GM21515 (cell line): ENCODE measurements around the gene STING1.
"Not testable (repeated sequence)": the region's sequence is repeated elsewhere in the genome, so short reads cannot be mapped to it uniquely, and the experiment has no call there.

ENCODE experiments used
- ATAC-seq: cut with Tn5 transposase; IDR thresholded peaks from one replicate; pipeline ENCODE4 v1.9.1; 2021; ENCODE audit not compliant: unreplicated experiment

STING1 gene

DNA sequence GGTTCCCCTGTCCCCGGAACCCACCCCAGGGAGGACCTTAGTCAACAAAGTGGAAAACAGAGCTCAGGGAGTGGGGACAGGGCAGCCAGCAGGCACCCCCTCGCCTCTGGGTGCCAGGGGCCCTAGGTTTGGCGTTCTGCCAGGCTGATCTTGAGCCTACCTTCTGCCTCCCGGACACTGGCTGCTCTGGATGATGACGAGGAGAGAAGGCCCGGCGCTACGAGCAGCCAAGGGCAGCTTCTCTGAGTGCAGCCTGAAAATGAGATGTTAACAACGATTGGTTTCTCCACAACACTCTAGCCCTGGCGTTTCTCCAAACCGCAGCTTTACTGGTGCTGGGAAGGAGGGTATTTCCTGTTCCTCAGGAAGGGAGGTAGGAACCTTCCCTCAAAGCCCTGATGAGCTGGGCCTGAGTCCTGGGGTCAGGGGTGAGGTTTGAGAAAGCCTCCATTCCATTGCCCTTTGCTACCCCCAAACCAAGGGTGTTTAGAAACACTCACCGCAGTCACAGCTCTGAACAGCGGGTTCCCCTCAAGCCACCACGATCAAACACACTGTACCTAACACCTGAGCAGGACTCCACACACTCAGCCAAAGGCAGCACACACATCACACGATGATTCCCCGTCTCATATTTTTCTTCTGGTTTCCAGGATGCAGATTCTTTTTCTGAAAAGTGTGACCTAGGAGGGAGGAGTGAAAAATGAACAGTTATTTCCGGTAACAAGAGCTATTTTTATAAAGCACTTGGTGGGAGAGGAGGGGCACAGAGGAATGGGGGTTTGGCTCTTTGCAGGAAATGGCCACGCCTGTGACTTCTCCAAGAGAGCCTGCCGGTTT, at the start of gene STING1:
Gene STING1 (minus strand): TSS at position 709 of the 840 bp plus-strand sequence. CDS start 1,054 bp downstream, outside the sequence.
- ATAC-seq = peak; percentile 44

DNA sequence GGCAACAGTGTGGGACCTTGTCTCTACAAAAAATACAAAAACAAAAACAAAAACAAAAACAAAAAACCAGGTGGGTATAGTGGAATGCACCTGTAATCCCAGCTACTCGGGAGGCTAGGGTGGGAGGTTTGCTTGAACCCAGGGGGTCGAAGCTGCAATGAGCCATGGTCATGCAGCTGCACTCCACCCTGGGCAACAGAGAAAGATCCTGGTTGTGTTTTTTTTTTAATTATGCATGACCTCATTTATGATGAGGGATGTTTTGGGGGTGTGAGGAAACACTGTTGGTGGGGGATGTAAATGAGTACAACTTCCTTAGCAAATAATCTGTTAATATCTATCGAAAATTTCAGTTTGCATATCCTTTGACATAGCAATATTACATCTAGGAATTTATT, 49.2 kb upstream of the STING1 start:
- ATAC-seq = no peak

DNA sequence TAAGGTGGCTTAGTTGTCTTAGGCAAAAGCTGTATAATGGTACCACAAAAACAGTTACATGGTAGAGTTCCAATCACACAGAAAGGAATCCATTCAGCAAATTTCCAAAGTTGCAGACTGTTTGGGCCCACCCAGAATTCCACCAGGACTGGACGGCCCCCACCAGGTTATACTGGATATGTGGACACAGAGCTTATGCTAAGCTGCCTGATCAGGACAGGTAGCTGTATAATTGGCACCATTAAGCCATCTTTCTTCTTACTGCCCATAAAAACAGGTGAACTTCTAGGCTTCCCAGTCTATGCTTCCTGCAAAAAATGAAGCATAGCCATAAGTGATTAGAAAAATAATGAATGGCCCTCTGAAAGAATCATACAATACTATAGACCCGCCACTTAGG, 47.5 kb upstream of the STING1 start:
- ATAC-seq = not testable (repeated sequence)

DNA sequence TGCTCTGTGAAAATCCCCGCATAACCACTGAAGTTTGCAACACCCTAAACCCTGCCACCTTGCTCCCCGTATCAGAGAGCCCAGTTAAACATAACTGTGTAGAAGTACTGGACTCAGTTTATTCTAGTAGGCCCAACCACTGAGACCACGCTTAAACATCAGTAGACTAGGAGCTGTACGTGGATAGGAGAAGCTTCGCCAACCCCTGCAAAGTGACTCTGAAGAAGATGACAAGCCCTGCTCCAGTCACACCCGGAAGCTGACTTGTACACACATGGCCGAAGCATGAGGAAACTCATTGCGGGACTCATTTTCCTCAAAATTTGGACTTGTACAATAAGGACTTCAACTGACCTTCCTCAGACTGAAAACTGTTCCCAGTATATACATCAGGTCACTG, 46.1 kb upstream of the STING1 start:
- ATAC-seq = not testable (repeated sequence)

DNA sequence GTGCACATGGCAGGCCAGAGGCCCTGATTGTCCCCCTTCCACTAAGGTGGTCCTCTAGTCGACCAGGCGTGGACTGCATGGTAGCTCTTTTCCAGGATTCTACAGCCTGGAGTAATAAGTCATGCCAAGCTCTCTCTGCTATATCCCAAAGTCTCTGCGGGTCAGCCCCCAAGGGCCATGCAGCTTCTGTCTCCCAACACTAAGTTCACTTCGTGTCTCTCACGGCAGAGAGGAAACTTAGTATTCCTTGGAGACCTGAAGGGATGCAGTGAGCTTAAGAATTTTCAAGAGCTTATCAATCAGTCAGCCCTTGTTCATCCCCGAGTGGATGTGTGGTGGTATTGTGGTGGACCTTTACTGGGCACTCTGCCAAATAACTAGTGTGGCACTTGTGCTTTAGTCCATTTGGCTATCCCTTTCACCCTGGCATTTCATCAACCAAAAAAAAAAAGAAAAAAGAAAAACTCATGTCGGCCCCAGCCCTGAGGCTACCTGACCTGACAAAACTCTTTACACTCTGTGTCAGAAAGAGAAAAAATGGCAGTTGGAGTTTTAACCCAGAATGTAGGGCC, 45.4 kb upstream of the STING1 start:
- not testable (repeated sequence) for ATAC-seq

DNA sequence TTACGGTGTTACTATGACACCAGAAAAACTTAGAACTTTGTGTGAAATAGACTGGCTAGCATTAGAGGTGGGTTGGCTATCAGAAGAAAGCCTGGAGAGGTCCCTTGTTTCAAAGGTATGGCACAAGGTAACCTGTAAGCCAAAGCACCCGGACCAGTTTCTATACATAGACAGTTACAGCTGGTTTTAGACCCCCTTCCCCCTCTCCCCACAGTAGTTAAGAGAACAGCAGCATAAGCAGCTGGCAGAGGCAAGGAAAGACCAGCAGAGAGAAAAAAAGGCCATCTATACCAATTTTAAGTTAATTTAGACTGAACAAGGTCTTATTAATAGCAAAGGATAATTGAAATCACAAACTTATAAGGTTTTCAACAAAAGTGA, 44.5 kb upstream of the STING1 start:
- ATAC-seq = not testable (repeated sequence)

DNA sequence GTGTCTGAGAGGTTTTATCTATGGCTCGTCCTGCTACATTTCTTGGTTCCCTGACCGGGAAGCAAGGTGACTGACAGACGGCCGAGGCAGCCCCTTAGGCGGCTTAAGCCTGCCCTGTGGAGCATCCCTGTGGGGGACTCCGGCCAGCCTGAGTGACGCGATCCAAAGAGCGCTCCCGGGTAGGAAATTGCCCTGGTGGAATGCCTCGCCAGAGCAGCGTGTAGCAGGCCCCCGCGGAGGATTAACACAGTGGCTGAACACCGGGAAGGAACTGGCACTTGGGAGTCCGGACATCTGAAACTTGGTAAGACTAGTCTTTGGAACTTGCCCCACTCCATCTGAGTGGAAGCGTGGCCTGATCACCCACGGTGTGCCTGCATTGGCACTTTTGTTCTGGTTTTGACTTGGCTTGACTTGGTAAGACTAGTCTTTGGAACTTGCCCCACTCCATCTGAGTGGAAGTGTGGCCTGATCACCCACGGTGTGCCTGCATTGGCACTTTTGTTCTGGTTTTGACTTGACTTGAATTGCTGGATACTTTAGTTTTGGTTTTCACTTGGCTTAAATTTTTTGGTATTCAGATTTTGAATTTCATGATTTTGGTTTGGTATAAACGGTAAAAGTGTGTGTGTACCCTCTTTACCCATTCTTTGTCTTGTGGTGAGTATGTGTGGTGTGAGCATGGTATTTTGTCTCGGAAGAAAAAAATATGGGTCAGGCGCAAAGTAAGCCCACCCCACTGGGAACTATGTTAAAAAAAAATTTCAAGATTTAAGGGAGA, 43.9 kb upstream of the STING1 start:
- not testable (repeated sequence) for ATAC-seq

DNA sequence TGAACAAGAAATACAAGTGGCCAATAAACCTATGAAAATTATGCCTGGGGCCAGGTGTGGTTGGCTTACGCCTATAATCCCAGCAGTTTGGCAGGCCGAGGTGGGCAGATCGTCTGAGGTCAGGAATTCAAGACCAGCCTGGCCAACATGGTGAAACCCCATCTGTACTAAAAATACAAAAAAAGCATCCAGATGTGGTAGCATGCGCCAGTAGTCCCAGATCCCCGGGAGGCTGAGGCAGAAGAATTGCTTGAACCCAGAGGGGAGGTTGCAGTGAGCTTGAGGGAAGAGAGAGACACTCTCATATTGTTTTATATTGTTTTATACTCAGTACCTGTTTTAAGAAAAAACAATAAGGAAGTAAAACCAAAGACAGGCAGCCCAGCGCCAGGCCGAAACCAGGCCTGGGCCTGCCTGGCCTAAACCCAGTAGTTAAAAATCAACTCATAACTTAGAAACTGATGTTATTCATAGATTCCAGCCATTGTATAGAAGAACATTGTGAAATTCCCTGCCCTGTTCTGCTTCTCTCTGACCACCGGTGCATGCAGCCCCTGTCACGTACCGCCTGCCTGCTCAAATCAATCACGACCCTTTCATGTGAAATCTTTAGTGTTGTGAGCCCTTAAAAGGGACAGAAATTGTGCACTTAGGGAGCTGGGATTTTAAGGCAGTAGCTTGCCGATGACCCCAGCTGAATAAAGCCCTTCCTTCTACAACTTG, 43.2 kb upstream of the STING1 start:
- not testable (repeated sequence) for ATAC-seq

DNA sequence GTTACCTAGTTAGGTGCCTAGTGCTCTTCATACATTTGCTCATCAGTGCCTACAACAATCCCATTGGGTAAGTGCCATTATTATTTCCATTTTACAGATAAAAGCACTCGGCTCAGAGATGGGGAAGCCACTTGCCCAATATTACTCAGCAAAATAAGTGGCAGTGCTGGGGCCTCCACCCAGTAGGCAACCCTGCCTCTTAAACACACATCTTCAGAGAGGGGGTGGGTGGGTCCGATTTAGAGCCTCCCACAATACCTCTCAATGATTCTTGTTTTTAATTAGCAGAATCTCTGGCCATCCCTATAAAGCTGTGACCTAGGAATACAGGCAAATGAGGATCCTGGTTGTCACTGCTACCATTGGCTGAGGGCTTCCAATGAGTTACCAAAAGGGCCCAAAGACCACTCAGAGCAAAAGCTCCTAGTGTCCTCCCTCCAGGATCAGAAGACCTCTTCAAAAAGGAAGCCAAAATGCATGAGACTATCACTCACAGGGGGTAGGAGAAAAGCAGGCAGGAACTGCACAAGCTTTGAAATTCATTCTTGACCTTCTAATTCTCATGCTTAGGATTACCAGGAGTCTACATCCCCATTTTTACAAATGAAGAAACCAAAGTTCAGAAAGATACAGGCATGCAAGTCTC, 42.5 kb upstream of the STING1 start:
- no peak for ATAC-seq

DNA sequence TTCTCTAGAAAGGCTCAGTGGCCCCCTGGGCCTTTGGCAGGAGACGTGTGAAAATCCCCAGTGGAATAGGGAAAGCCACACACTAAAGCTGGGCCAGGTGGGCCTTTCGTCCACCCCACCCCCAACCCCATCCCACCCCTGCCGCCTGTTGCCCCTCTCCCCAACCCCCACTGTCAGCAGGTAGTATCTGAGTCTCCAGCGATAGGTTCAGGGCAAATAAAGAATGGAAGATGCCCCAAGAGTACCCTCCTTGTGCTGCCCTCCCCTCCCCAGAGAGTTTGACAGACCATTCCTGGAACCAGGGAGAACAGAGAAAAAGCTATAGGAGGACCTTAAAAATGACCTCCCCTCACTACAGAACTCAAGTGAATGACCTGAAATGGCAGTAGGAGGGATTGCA, 41.9 kb upstream of the STING1 start:
- ATAC-seq = no peak

DNA sequence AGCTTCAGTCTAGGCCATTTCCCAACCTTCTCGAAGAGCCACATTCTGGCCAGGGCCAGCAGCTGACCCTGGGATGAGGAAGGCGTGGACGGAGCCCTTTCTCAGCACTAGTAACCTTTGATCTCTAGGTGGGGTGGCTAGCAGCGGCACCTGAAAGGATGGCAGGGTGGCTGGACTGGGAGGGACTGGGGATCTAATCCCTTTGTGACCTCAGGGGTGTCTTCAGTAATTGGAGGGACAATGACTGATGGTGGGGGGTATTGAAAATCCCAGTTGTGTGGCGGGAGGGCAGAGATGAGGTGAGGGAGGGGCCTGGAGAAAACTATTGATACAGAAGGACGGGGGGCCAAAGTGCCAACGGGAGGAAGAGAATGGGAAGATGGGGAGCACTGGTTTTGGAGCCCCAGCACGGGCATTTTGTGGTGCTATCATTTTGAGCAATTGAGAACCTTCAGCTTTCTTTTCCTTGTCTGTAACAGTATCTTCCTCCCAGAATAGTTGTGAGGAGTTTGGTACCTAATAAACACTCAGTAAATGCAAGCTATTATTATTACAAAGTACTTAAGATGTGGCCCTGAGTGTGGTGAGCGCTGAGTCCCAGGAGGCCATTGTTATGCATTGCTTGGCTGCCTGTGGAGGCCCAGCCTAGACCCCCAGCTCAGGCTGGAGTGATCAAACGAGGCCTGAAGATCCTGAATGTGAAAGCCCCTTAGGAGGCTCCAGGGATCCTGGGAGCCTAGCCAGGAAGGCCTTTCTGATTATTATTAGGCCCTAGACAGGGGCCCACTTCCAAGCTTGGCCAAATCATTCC, 41.3 kb upstream of the STING1 start:
- no peak for ATAC-seq

DNA sequence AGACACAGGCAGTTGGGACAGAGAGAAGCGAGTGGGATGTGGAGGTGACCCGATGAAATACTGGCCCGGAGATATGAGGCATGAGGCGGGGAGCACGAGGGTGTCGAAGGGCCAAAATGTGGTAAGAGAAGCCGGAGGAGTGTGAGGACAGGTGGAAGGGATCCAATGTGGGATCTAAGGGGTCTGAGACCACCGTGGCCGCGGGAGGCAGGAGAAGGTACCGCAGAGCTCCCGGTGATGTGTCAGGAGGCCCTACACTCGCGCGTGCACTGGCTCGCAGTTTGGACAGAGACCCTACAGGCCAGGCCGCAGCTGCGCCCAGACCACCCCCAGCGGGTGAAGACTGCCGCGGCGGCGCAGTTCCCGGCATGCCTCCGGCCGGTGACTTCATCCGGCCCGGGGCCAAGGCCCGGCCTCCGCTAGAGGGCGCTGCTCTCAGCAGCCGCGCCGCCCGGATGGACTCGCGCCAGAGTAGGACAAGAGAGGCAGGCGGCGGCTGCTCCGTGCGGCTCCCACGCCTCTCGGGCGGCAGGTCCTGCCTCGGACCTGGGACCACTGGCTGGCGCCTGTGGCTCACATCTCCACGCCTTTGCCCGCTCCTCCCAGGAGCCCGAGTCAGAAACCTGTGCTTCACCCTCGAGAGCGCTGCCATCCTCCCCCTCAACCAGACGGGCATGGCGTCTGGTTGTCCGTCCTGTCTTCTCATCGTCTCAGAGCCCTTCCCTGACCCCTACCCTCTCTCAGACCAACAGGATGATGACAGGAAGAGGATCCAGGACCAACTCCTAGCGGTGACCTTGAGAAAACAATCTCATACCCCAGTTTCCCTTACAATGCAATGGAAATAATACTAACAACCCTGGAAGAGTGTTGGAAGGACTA, 35.4 kb upstream of the STING1 start:
- peak; percentile 89 for ATAC-seq

DNA sequence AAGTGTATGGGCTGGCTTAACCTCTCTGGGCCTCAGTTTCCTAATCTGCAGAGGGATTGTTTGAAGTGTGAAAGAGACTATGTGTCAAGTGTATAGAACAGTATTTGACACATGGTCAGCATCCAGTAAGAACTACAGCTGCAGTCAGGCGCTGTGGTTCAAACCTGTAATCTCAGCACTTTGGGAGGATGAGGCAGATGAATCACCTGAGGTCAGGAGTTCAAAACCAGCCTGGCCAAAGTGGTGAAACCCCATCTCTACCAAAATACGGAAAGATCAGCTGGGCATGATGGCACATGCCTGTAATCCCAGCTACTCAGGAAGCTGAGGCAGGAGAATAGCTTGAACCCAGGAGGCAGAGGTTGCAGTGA, 31.9 kb upstream of the STING1 start:
- ATAC-seq = no peak

DNA sequence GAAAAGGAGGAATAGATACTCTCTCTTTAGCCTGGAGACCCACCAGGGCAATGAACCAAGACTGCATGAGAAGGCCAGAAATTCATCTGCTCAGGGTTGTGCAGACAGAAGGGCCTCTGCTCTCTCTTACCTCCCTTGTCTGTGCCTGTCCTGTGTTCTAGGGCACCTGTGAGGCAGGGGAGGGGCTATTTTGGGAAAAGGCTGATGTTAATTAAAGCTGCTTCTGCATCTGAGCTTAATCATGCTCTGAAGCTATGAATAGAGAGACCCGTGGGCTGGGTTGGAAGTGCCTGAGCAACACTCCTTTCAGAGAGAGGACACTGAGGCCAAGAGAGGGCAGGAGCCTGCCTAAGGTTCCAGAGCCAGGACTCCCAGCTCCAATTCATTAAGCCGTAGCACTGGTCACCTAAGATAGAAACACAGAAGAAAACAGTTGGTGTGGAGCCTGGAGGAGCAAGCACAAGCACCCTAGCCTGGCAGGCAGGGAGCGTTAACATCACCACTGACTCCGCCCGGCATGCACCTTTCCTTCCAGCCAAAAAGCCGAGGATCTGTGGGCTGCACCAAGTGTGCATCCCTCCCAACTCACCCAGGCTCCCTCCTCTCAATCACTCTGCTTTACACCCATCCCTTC, 31.4 kb upstream of the STING1 start:
- no peak for ATAC-seq

DNA sequence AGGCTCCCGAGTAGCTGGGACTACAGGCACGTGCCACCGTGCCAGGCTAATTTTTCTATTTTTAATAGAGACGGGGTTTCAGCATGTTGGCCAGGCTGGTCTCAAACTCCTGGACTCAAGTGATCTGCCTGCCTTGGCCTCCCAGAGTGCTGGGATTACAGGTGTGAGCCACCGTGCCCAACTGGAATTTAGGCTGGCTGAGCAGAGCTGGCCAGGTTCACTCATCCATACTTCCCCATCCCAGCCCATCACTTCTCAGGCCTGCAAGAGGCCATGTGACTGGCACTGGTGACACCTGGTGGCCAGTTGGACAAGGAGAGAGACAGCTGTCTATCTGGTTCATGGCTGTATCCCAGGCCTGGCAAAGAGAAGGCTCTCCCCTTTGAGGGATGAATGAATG, 30.9 kb upstream of the STING1 start:
- not testable (repeated sequence) for ATAC-seq

DNA sequence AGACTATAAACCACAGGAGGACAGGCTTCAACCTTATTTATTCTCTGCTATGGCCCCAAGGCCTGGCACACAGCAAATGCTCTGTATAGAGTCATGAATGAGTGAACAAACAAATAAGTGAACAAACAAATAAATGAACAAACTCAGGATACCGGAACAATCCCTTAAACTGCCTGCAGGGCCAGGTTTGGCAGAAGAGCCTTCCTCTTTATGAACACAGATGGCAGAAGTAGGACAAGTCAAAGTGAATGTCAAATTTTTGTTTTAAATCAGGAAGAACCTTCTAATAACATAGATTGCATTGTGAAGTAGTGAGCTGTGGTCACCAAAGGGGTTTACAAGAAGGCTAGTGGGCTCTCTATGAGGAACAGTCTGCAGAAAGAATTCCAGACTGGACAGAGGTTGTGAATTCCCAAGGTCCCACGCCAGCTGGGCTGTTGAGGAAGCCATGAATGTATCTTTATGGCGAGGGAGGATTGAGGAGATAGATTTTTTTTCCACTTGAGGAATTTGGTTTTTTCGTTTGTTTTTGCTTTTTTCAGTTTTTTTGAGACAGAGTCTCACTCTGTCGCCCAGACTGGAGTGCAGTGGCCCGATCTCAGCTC, 30.3 kb upstream of the STING1 start:
- ATAC-seq = no peak

DNA sequence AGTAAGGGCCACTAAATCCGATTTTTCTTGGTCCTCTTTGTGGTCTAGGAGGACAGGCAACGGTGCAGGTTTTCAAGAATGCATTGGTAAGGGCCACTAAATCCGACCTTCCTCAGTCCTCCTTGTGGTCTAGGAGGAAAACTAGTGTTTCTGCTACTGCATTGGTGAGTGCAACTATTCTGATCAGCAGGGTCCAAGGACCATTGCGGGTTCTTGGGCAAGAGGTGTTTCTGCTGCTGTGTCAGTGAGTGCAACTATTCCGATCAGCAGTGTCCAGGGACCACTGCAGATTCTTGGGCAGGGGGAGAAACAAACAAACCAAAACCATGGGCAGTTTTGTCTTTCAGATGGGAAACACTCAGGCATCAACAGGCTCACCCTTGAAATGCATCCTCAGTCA, 22.2 kb upstream of the STING1 start:
- not testable (repeated sequence) for ATAC-seq

DNA sequence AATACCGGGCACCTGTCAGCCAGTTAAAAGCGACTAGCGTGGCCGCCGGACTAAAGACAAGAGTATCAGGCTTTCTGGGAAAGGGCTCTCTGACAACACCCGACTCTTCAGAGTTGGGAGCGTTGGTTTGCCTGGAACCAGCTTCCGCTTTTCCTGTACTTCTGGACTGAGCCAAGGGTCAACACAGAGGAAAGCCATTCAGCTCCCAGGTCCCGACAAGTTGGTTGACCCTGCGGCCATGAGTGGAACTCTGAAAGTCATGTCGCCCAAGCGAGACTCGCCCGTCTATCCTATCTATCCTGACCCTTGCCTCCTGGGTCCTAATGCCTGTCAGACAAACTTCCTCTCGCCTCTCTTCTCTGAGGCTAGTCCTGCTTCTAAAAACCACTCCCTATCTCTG, 21.3 kb upstream of the STING1 start:
- not testable (repeated sequence) for ATAC-seq
